ENCODE measurements around the gene SKAP1.

DNA sequence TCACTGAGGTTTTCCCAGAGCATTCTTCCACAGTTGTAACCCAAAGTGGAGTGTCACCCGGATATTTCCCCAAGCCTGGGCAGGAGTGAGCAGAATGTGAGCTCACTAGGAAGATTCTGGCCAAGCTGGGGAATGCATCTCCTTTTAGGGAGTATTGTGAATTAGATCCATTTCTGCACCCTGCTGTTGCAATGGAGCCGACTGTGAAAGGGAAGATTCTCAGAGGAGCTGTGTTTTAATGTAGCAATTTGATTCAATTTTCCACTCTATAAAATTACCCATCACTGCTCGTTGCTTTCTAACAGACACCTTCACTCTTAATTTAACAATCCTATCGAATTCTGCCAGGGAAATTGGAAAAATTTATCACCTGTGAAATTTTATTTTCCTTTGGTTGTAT is 251.7 kb downstream of the SKAP1 start:
- TF ChIP-seq, protein P1, sequence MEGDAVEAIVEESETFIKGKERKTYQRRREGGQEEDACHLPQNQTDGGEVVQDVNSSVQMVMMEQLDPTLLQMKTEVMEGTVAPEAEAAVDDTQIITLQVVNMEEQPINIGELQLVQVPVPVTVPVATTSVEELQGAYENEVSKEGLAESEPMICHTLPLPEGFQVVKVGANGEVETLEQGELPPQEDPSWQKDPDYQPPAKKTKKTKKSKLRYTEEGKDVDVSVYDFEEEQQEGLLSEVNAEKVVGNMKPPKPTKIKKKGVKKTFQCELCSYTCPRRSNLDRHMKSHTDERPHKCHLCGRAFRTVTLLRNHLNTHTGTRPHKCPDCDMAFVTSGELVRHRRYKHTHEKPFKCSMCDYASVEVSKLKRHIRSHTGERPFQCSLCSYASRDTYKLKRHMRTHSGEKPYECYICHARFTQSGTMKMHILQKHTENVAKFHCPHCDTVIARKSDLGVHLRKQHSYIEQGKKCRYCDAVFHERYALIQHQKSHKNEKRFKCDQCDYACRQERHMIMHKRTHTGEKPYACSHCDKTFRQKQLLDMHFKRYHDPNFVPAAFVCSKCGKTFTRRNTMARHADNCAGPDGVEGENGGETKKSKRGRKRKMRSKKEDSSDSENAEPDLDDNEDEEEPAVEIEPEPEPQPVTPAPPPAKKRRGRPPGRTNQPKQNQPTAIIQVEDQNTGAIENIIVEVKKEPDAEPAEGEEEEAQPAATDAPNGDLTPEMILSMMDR (IDR thresholded peaks at IDR 0.05 in 4 of 5, conservative IDR thresholded peaks at IDR 0.05 in 1 of 5): no peak
- no peak for TF ChIP-seq POLR2A (IDR thresholded peaks at IDR 0.05)

Measured in gastrocnemius medialis (tissue), 4 donors.